HUES64 (cell line): Measurements from ENCODE around the gene TADA2B.

Experiments
- H3K27ac ChIP-seq: 2 replicates; pipeline ENCODE4 v1.7.0; 2013; ENCODE audit warnings: low read depth, low read length, inconsistent platforms
- H3K27me3 ChIP-seq: 2 replicates; pipeline ENCODE4 v1.6.1; 2013; ENCODE audit warnings: mild to moderate bottlenecking, low read length; ENCODE audit not compliant: insufficient read depth
- H3K36me3 ChIP-seq: 2 replicates; pipeline ENCODE4 v1.6.1; 2013; ENCODE audit warnings: mild to moderate bottlenecking, low read length; ENCODE audit not compliant: insufficient read depth
- H3K4me1 ChIP-seq: 2 replicates; pipeline ENCODE4 v1.6.1; 2013; ENCODE audit warnings: mild to moderate bottlenecking, low read length, moderate library complexity; ENCODE audit not compliant: insufficient read depth
- H3K4me3 ChIP-seq: 2 replicates; pipeline ENCODE4 v1.5.1; 2013; ENCODE audit warnings: mild to moderate bottlenecking, low read length, moderate library complexity
- H3K9ac ChIP-seq: 2 replicates; pipeline ENCODE4 v1.6.1; 2013; ENCODE audit warnings: mild to moderate bottlenecking, low read depth, low read length
- H3K9me3 ChIP-seq: 2 replicates; pipeline ENCODE4 v1.6.1; 2013; ENCODE audit warnings: low read depth, low read length; ENCODE audit not compliant: insufficient read depth
- WGBS: fragments of 150-250, 120-280 bp; methylation state at CpG from one replicate; pipeline ENCODE4 v1.1.7; 2013; ENCODE audit warnings: missing lambda C conversion rate; 5-methylcytosine and 5-hydroxymethylcytosine counted together

TADA2B gene

GRCh38 chr4:7103607-7104365 is 60.6 kb downstream of the TADA2B start:
- H3K36me3 ChIP-seq: no peaks in the 10 kb centered on the region
- no peaks in the 10 kb centered on the region for H3K9me3 ChIP-seq
- WGBS: 70% methylated on average over 21 of the region's 21 CpGs
- peaks cover 6% of the 10 kb centered on the region; the same call in 1 of the 2 replicates for H3K4me1 ChIP-seq
- no peak overlapping the region for H3K9ac ChIP-seq
- H3K27me3 ChIP-seq: peaks cover 34% of the 10 kb centered on the region
- H3K4me3 ChIP-seq: peak overlapping the region; percentile 84
- H3K27ac ChIP-seq: no peak overlapping the region

GRCh38 chr4:7104366-7105031 is 61.3 kb downstream of the TADA2B start:
- Histone ChIP-seq H3K27ac (no peak overlapping the region), H3K4me3 (no peak overlapping the region), H3K9me3 (no peaks in the 10 kb centered on the region), H3K27me3 (peaks cover 30% of the 10 kb centered on the region), H3K4me1 (peaks cover 6% of the 10 kb centered on the region; the same call in 1 of the 2 replicates), H3K9ac (no peak overlapping the region), H3K36me3 (no peaks in the 10 kb centered on the region)
- WGBS: 87% methylated on average over 7 of the region's 7 CpGs

- no peak overlapping the region for H3K27ac ChIP-seq
These were observed 62.1 kb downstream of the TADA2B start for GRCh38 chr4:7105276-7105675.

GRCh38 chr4:7107166-7107905 is 64.2 kb downstream of the TADA2B start:
- peaks cover 20% of the 10 kb centered on the region for H3K27me3 ChIP-seq
- no peak overlapping the region for H3K9ac ChIP-seq
- H3K9me3 ChIP-seq: no peaks in the 10 kb centered on the region
- peaks cover 3% of the 10 kb centered on the region; the same call in 1 of the 2 replicates for H3K4me1 ChIP-seq
- 91% methylated on average over 11 of the region's 11 CpGs for WGBS
- H3K36me3 ChIP-seq: no peaks in the 10 kb centered on the region
- no peak overlapping the region for H3K27ac ChIP-seq
- no peak overlapping the region for H3K4me3 ChIP-seq

More at GRCh38 chr4:7105276-7105675, 62.1 kb downstream of the TADA2B start:
- no peaks in the 10 kb centered on the region for H3K9me3 ChIP-seq
- no peak overlapping the region for H3K9ac ChIP-seq
- WGBS: 94% methylated on average over 15 of the region's 15 CpGs
- peaks cover 28% of the 10 kb centered on the region for H3K27me3 ChIP-seq
- no peaks in the 10 kb centered on the region for H3K36me3 ChIP-seq
- no peak overlapping the region for H3K4me3 ChIP-seq
- H3K4me1 ChIP-seq: peaks cover 6% of the 10 kb centered on the region; the same call in 1 of the 2 replicates
